GM19035 (cell line): ENCODE data around the gene PSME1.

ENCODE experiments used
- ATAC-seq: cut with Tn5 transposase; IDR thresholded peaks from one replicate; pipeline ENCODE4 v1.9.1; 2021; ENCODE audit not compliant: unreplicated experiment

Gene PSME1

DNA sequence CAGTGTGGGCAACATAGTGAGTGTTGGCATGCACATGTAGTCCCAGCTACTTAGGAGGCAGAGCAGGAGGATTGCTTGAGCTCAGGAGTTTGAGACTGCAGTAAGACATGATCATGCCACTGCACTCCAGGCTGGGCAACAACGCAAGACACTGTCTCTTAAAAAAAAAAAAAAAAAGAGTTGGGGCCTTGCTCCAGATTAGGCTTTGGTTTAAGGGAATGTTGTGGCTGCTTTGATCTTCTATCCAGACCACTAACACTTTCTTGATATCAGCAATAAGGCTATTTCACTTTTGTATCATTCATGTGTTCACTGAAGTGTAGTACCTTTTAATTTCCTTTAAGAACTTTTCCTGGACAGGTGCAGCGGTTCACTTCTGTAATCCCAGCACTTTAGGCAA lies 8.3 kb upstream of the PSME1 start:
- ATAC-seq = no peak

DNA sequence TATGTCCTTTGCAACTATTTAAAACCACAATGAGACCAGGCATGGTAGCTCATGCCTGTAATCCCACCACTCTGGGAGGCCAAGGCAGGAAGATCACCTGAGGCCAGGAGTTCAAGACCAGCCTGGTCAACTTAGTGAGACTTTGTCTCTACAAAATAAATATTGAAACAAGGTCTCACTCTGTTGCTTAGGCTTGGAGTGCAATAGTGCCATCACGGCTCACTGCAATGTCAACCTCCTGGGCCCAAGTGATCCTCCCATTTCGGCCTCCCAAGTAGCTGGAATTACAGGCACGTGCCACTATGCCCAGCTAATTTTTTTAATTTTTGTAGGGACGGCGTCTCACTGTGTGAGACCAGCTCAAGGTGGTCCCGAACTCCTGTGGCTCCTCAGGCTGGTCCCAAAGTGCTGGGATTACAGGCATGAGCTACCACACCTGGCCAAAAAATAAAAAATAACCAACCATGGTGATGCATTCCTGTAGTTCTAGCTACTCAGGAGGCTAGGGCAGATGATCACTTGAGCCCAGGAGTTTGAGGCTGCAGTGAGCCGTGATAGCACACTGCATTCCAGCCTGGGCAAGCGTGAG lies 6.5 kb upstream of the PSME1 start:
- ATAC-seq = no peak

DNA sequence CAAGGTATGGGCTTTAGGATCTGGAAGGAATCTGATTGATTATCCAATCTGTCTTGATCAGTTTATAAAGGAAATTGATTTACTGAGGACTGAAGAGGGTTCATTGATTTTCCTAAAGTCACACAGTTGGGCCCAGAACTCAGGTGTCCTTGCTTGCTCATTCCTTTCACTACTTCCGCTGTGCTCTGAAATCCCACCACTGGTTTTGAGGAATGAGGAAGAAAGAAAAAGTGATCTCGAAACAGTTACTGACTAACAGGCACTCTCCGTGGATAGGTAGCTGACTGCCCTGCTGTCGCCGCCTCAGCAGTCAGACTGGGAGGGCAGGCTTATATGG lies 5.6 kb upstream of the PSME1 start, which contains the start of gene FITM1:
Gene FITM1 (plus strand): TSS at position 280 of the 337 bp plus-strand sequence. CDS start 905 bp downstream, outside the sequence.
- no peak for ATAC-seq

DNA sequence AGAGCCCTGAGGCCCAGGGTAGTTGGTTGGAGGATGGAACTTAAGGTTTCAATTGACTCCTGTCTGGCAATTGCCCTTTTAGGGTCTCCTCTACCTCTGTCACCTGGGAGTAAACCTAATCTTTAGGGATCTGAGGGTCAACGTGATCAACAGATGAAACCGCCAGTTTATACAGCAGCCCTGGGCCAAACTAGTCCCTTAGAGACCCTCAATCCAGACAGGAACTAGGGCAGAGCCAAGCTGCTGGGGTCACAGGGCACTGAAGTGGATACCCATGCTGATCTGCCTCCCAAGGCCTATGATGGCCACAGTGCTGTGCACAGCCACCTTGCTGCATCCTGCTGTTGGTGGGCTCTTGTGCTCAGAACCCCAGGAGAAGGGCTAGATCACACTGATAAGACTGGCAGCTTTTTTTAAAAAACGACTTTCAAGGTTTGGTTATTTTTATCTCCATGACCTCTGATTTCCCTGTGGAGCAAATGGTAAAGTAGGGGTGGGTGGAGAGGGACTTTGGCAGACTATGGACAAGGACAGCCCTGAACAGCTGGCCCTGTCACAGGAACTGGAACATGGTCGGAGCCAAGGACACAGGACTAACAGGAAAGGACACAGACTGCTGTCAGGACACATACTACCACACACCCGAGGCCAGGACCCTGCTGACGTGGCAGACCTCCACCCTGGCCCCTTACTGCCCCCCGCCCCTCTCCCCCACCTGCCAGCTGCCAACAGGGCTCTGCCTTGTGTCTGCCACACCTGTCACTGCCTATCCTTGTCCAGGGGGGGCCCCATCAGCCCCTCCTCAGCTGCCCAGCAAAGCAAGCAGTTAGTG lies 5.1 kb upstream of the PSME1 start:
- ATAC-seq = no peak

DNA sequence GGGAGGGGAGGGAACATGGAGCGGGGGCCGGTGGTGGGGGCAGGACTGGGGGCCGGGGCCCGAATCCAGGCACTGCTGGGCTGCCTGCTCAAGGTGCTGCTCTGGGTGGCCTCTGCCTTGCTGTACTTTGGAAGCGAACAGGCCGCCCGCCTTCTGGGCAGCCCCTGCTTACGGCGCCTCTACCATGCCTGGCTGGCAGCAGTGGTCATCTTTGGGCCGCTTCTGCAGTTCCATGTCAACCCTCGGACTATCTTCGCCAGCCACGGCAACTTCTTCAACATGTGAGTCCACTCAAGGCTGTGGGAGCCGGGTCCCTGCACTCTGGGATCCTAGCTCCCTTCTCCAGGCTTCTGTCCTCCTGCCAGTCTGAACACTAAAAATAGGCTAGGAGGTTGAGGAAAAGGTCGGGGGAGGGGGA lies 4.4 kb upstream of the PSME1 start:
- ATAC-seq = no peak

DNA sequence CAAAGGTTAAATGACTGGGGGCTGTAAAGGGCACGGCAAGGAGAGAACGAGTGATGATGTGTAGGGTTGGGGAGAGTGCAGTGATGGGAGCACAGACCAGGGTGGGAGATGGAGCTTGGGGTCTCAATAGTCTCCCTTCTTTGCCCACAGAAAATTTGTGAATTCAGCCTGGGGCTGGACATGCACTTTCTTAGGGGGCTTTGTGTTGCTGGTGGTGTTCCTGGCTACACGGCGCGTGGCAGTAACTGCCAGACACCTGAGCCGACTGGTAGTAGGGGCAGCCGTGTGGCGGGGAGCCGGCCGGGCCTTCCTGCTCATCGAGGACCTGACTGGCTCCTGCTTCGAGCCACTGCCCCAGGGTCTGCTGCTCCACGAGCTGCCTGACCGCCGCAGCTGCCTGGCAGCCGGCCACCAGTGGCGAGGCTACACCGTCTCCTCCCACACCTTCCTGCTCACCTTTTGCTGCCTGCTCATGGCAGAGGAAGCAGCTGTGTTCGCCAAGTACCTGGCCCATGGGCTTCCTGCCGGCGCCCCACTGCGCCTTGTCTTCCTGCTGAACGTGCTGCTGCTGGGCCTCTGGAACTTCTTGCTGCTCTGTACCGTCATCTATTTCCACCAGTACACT lies 3.8 kb upstream of the PSME1 start:
- ATAC-seq = no peak

DNA sequence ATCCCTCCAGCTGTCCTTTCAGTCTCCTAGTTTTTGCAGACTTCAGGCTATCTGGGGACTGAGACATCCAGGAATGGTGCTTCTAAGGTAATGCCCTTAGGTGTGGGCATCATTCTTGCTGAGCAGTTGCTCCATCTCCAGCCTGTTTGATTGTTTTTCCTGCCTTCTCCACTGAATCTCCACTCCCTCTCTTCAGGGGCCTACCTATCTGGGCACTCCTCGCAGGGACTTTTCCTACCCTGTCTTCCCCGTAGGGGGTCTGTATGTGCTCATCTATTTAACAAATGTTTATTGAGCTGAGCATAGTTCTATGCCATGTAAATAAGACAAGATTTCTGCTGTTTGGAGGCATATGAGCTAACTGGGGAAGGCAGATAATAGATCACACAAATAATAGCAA lies 3.0 kb upstream of the PSME1 start:
- ATAC-seq = no peak

DNA sequence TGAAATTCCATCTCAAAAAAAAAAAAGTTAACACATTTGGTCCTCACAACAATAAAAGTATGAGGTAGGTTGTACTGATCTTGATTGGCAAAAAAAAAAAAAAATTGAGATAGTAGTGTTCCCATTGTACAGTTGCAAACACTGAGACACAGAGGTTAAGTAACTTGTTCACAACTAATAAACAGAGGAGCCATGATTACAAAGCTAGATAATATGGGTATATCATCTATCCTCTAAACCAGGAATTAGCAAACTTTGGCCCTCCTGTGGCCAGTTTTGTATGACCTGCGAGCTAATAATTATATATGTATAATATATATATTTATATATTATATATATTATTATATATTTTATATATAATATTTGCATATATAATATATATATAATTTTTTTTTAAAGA lies 2.3 kb upstream of the PSME1 start:
- ATAC-seq = no peak

DNA sequence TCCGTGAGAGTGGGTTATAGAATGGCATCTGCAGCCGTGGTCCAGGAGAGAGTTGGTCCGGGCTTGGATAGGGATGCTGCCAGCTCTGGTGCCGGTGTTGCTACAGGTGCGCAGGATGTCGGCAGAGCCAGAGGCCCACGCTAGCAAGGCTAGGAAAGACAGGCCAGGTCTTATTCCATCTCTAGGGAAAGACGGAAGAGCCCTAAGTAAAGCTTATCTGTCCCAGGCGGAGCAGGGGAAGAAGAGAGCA lies 485 bp upstream of the PSME1 start:
- ATAC-seq = peak; percentile 8

DNA sequence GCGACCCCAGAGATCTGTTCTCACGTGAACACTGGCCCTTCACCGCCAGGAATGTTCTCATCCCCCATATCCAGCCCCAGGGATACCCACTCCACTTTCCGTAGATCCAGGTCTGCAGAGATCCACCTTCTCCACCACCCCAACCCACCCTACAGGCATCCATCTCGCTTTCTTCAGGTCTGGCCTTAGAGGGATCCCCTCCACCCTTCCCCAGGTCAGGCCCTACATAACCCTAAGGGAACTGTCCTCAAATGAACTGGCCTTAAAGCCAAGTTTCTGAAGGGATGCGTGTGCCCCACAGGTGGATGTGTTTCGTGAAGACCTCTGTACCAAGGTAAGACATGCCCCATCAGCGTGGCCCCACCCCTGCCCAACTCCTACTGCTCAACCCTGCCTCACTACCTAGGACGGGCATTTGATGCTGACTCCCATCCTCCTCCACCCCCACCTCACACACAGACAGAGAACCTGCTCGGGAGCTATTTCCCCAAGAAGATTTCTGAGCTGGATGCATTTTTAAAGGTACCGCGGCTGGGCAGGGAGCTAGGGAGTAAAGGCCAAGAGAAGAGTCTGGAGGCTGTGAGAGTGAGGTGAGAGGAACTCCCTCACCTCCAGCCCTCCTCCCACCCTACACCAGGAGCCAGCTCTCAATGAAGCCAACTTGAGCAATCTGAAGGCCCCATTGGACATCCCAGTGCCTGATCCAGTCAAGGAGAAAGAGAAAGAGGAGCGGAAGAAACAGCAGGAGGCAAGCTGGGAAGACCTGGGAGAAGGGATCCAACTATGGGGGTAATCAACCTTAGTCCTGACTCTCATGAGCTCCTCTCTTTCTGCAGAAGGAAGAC lies 912 bp downstream of the PSME1 start:
- no peak for ATAC-seq

DNA sequence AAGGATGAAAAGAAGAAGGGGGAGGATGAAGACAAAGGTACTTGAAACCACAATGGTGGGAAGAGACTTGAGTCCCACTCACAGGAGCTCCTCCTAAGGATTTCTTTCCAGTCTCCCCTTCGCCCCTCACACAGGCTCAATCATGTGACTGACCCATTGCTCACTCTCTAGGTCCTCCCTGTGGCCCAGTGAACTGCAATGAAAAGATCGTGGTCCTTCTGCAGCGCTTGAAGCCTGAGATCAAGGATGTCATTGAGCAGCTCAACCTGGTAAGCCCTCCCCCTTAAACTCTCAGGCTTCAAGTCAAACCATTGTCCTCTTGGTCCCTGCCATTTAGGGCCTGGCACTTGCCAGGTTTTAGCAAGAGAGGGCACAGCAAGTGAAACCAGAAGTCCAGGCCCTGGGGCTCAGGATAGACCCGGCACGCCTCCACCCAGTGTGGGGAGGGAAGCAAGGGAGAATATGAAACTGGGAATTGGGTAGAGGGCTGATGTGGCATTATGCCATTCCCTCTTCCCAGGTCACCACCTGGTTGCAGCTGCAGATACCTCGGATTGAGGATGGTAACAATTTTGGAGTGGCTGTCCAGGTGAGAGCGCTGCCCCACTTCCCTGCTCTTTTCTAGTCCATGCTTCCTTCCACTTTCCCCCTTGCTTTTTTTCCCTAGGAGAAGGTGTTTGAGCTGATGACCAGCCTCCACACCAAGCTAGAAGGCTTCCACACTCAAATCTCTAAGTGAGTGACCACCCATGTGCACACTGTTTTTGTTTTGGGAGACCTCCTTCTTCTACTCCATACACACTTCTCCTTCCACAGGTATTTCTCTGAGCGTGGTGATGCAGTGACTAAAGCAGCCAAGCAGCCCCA lies 1.8 kb downstream of the PSME1 start:
- no peak for ATAC-seq

DNA sequence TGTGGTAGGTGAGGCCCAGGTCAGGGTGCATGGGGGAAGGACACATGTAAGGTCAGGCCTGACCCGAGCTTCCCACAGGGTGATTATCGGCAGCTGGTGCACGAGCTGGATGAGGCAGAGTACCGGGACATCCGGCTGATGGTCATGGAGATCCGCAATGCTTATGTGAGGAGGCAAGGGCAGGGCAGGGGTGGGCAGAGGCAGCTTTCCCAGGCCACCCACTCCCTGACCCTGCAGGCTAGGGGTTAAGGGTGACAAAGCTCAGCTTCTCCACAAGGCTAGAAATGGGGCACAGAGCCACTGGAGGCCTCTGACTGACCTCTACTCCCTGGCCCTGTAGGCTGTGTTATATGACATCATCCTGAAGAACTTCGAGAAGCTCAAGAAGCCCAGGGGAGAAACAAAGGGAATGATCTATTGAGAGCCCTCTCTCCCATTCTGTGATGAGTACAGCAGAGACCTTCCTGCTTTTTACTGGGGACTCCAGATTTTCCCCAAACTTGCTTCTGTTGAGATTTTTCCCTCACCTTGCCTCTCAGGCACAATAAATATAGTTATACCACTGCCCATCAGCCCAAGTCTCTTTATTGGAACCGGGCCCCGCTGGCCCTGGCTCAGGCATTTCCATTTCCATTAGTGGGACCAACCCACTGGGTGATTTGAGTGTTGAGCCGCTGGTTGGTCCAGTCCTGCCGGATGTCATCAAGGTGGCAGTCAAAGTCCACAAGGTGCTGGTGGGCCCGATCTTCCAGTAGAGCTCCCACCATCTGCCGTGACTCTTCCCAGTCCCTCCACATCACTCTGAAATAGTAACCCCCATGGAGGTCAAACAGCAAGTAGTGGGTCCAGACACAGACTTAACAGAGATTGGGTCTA lies 2.6 kb downstream of the PSME1 start:
- no peak for ATAC-seq

DNA sequence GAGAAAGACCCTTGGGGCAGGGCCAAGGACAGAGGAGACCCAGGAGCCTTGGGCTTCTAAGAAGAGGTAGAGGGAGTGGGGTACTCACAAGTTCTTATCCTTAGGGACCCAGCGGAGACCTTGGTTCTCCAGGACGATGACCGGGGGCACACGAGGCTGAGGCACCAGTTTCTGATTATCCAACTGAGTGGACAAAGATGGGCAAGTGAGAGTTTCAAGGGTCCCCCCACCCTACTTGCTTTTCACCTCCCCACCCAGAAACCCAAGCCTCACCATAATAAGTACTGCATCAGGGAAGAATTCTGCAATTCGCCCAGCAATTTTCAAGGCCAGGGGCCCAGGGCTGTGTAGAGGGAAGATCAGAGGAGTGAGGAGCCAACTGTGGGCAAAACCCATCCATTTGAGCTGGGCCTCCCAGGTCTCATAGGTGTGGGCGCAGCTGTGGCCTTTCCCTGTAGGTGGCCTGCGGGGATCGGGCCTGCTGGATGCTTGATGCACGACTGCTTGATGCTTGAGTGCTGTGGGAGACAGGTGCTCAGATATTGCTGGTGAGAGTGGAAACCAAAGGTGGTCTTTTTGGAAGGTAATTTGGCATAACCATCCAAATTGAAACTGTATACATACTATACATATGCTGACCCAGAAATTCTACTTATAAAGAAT lies 3.4 kb downstream of the PSME1 start:
- no peak for ATAC-seq

DNA sequence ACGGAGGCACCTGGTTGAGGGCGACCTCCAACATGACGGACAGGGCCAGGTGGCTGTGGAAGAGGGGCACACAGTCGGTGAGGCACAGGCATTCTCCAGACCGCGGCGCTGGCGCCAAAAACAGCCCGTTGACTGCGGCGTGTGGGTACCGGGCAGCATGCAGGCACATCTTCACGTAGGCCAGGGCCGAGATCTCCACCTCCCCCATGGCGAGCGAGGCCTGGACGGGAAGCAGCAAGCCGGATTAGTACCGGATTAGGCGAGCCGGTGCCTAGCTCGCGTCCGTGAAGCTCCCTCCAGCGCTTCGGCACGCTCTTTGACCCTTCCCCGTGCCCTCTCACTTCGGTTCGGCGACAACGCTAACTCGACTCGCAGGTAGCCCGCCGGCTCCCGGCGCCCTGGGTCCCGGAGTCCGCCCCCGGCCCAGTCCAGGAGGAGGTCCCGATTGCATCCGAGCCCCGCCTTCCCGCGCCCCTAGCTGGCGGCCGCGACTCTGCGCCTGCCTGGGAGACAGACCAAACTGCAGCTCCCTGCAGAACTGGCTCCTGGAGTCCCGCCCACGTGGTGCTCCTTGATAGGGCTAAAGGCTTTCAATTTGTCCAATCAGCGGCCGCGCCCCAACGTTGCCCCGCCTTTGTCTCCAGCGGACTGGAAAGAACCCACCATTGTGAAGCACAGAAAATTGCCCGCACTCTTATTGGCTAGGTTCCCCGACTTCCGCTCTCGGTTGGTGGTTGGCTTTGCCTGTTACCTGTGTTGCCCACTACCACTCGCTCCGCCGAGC lies 5.3 kb downstream of the PSME1 start, which contains the start of gene EMC9:
Gene EMC9 (minus strand): TSS at position 495 of the 784 bp plus-strand sequence. CDS start 287 bp downstream, at position 208.
- ATAC-seq = peak; percentile 83

DNA sequence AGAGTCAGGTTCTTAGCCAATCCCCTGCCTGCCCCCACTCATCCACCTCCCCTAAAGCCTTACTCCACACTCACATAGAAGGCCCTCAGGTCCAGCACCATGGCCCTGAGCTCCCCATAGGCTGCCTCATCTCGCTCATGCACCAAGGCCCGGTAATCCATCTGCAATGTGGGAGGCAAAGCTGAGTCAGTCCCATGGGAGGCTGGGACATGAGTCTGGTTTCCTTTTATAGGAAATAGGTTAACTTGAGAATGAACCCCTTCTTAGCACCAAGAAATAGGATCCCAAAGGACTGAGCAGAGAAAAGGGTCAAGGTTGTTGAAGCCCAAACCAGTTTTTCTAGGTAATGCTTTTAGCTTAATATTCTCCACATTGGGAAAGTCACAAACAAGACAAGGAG lies 7.5 kb downstream of the PSME1 start:
- no peak for ATAC-seq

DNA sequence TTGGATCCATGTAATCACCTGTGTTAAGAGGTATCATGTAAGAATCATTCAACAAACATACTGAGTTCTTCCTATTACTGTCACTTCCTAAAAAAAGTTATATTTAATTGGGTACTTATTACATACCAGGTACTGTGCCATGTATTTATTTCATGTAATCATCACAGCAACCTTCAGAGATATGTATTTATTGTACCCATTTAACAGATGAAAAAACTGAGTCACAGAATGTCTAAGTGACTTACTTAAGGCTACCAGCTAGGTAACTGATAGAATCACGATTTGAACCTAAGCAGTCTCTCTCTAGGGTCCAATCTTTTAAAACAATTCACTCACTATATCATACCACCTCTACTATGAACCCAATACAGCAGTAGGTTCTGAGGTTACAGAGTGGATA lies 8.5 kb downstream of the PSME1 start:
- no peak for ATAC-seq

DNA sequence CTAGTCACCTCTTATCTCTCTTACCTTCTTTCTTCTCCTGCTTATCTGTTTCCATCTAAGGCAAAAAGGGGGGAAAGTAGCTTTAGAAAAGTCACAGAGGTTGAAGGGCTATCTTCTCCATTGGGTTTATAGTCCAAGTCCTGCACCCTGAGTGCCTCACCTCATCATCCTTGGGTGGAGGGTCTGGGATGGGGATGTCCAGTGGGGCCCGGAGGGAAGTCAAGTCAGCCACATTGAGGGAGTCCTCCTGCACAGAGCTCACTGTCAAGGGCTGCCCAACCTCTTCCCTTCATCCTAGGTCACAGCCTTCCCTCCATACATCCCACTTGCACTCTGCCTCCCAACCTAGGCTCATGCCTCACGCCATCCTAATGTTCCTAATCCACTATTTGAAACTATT lies 9.2 kb downstream of the PSME1 start:
- no peak for ATAC-seq

DNA sequence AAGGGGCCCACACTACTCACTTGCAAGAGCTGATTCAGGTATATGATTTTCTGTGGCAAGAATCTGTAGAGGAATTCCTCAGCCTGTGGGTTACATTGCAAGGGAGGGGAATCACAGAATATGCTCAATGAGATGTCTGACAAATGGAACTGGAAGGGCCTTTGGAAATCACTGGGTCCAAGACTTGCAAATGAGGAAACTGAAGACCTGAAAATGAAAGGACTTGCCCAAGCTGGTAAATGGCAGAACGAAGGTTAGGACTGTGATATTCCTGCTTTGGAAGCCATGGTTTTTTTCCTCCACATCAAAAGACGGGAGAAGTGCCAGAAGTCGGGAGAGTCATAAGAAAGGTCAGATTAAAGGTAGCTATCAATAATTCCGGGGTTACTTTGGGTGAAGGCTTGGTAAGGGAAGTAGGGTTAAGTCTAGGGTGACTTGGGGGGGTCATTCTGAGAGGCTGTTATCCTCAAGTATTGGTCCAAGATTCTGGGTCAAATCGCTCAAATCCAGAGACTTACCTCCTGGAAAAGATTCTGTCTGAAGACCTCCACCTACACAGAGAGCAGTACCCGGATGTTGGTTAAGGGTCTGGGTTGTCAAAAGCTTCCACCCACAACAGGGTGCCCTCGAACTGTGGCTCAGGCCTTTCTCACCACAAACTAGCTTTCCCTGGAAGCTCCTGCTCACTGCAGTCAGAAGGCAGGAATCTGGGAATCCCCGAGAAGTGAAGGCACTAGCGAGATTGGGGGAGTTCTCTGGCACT lies 9.9 kb downstream of the PSME1 start:
- no peak for ATAC-seq
